ENCODE results near the gene MTUS2. TPM values are rescaled to one million over a fixed set of nuclear protein-coding genes. Genes with fewer than 3 reads are reported as not detected.

The MTUS2 gene
- total and polyA plus RNA-seq, 2 donors (not counting 3 experiments of a cell fraction or from before 2014, with no cell fraction given): not detected

- CTCF ChIA-PET: no interaction called here
- Histone ChIP-seq H3K9me3 (replicated peaks; ENCODE audit: control insufficient read depth, insufficient read depth, low read length) (no peaks in the 10 kb centered on the region), H3K36me3 (ENCODE audit: control insufficient read depth in 2 of 2, extremely low read depth in 1 of 2, insufficient read depth in 2 of 2, low read length in 2 of 2) (no peaks in the 10 kb centered on the region), H2AFZ (ENCODE audit: low read depth, low read length) (no peak overlapping the region), H3K27ac (ENCODE audit: insufficient read depth, low read depth, low read length) (no peak overlapping the region), H3K79me2 (ENCODE audit: control insufficient read depth, insufficient read depth, low read length) (no peaks in the 10 kb centered on the region), H3K4me2 (ENCODE audit: insufficient read depth, low read length) (no peak overlapping the region), H3K9me1 (replicated peaks; ENCODE audit: control insufficient read depth, extremely low read depth, insufficient read depth, low read length) (no peaks in the 10 kb centered on the region), H3K9ac (replicated peaks; ENCODE audit: extremely low read depth, insufficient read depth, low read length) (no peak overlapping the region), H4K20me1 (replicated peaks; ENCODE audit: control insufficient read depth, extremely low read depth, insufficient read depth, low read length) (no peaks in the 10 kb centered on the region), H3K4me1 (ENCODE audit: control insufficient read depth, extremely low read depth, insufficient read depth, low read length) (no peaks in the 10 kb centered on the region), H3K27me3 (ENCODE audit: control insufficient read depth in 2 of 2, insufficient read depth in 2 of 2, low read length in 2 of 2) (no peaks in the 10 kb centered on the region), H3K4me3 (replicated peaks in 1 of 3; ENCODE audit: insufficient read depth in 1 of 3, low read depth in 1 of 3, low read length in 3 of 3) (no peak overlapping the region)
- intact Hi-C loops (cut with micrococcal nuclease): no loop called here
- POLR2A ChIA-PET: no interaction called here
- TF ChIP-seq POLR2A (IDR thresholded peaks at IDR 0.05; ENCODE audit: low read depth, low read length): no peak
- TF ChIP-seq CTCF (IDR thresholded peaks at IDR 0.05; ENCODE audit: extremely low read depth in 1 of 2, insufficient read depth in 1 of 2, low read depth in 1 of 2, low read length in 2 of 2): no peak
- TF ChIP-seq POLR2AphosphoS5 (IDR thresholded peaks at IDR 0.05; ENCODE audit: insufficient read depth, low read depth, low read length): no peak
- no peak for TF ChIP-seq FOS (IDR thresholded peaks at IDR 0.05; ENCODE audit: borderline replicate concordance, insufficient read depth, low read length)
- no peak for TF ChIP-seq MYC (IDR thresholded peaks at IDR 0.05; ENCODE audit: low read depth, low read length)
- no peak for TF ChIP-seq MAX (IDR thresholded peaks at IDR 0.05; ENCODE audit: insufficient read depth, insufficient read length)
- no peak for TF ChIP-seq GATA2 (IDR thresholded peaks at IDR 0.05; ENCODE audit: insufficient read depth, insufficient read length, low read depth, low read length)
- no peak for TF ChIP-seq JUN (IDR thresholded peaks at IDR 0.05; ENCODE audit: borderline replicate concordance, insufficient read depth, insufficient read length, low read depth)
- no peak for TF ChIP-seq EZH2 (IDR thresholded peaks at IDR 0.05; ENCODE audit: borderline replicate concordance, low read depth, low read length, severe bottlenecking)
- FAIRE-seq (no peak), DNase-seq (ENCODE audit: low read depth, low spot score) (no peak)
- no TSS peak for BruUV-seq (replicated peaks)
- dilution Hi-C loops (cut with MboI; ENCODE audit: extremely low pct_ligation_motif_present, low sequenced_read_pairs): no loop called here
These were observed 185.6 kb downstream of the MTUS2 start for GRCh38 chr13:29005763-29006120.
